ENCODE results near the gene SAT1. TPM values are rescaled to one million over a fixed set of nuclear protein-coding genes. Genes with fewer than 3 reads are reported as not detected.

Gene SAT1
- total and polyA plus RNA-seq, 12 donors: 73.5 to 884 (median 114) TPM

GRCh38 chrX:23783589-23784469 is 856 bp downstream of the SAT1 start:
- ATAC-seq (peak in 4 of 8 donors; percentile 2 to 15 (median 11)), DNase-seq (no peak)
- Histone ChIP-seq H3K36me3 (peaks cover 0 to 20% (median 0%) of the 10 kb centered on the region in 9 donors), H3K4me3 (peak overlapping the region; percentile 57 to 86 (median 78)), H3K4me1 (peaks cover 0 to 34% (median 6%) of the 10 kb centered on the region in 9 donors), H3K27me3 (no peaks in the 10 kb centered on the region), H3K9me3 (peaks cover 0 to 6% (median 0%) of the 10 kb centered on the region in 11 donors), H3K27ac (peak overlapping the region; percentile 83 to 97 (median 94))
- no peak for TF ChIP-seq CTCF (IDR thresholded peaks at IDR 0.05)
- WGBS, 2 donors: 18 to 19% methylated on average over 21 of the region's 21 CpGs
- intact Hi-C loops (cut with DNase I): loop anchor here in 8 of 10 donors (1.0 to 10.0 kb wide), 10 partner anchors 42 to 268 kb away; partner anchors contain the start of genes ACOT9 (in 2 of the 8), APOO (in 1 of the 8), CXorf58 (in 1 of the 8) and EIF2S3 (in 1 of the 8)

DNA sequence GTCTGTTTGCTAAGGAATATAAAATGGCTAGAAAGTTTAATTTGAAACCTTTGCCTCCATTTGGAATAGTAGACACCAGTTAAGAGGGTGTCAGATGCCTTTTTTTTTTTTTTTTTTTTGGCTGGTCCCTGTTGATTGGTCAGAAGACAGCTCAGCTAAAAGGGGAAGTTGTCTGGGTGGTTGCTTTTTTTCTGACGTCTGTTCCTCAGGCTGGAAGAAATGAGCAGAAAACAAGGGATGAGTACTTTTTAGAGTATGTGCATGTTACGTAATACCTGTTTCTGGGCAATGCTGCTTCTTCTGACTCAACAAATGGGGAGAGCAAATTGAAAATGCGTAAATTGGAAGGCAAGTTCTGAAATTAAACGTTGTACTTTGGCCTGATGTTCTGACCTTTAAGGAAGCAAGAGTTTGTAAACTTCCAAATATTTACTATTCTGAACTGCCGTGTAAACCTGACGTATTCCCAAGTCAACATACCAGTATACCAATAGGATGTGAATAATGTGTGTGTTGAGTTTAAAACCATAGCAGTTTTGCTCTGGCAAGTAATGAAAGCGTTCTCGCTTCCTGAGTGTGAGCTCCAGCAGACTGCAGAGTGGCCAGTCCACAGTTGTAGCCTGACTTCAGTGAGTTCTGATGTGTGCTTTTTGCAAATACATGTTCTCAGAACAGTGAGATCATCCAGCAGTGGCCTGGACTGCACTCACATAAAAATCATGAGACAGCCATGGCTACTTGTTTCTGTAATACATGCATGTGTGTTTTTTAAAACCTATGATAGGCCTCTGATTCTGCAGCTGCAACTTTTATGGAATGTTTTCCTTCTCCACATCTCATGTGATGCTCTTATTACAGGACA is 1.7 kb downstream of the SAT1 start:
- H3K4me1 ChIP-seq: peaks cover 0 to 34% (median 6%) of the 10 kb centered on the region in 9 donors
- intact Hi-C loops (cut with DNase I): loop anchor here in 6 of 10 donors (5.0 to 10.0 kb wide), 7 partner anchors 42 to 268 kb away; partner anchors contain the start of genes ACOT9 (in 2 of the 6), APOO (in 1 of the 6), CXorf58 (in 1 of the 6) and EIF2S3 (in 1 of the 6)
- no peaks in the 10 kb centered on the region for H3K27me3 ChIP-seq
- ATAC-seq: no peak
- H3K4me3 ChIP-seq: peak overlapping the region; percentile 7 to 86 (median 78)
- peaks cover 0 to 6% (median 0%) of the 10 kb centered on the region in 11 donors for H3K9me3 ChIP-seq
- 37 to 57% methylated on average over 8 of the region's 8 CpGs for WGBS, 2 donors
- peak overlapping the region; percentile 83 to 97 (median 94) for H3K27ac ChIP-seq
- H3K36me3 ChIP-seq: peaks cover 0 to 20% (median 0%) of the 10 kb centered on the region in 9 donors
- TF ChIP-seq CTCF (IDR thresholded peaks at IDR 0.05): no peak
- no peak for DNase-seq

DNA sequence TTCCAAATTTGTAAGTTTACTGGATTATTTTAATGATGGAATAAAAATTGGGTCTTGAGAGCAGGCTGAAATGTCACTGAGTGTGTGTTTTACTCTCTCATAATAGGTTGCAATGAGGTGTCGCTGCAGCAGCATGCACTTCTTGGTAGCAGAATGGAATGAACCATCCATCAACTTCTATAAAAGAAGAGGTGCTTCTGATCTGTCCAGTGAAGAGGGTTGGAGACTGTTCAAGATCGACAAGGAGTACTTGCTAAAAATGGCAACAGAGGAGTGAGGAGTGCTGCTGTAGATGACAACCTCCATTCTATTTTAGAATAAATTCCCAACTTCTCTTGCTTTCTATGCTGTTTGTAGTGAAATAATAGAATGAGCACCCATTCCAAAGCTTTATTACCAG is 2.6 kb downstream of the SAT1 start:
- H3K27me3 ChIP-seq: no peaks in the 10 kb centered on the region
- 43 to 66% methylated on average over 2 of the region's 2 CpGs for WGBS, 2 donors
- TF ChIP-seq CTCF (IDR thresholded peaks at IDR 0.05): no peak
- peak overlapping the region in 8 of 10 donors; percentile 8 to 97 (median 94) for H3K27ac ChIP-seq
- DNase-seq: no peak
- H3K4me3 ChIP-seq: peak overlapping the region; percentile 7 to 86 (median 78)
- peaks cover 0 to 20% (median 0%) of the 10 kb centered on the region in 9 donors for H3K36me3 ChIP-seq
- intact Hi-C loops (cut with DNase I): loop anchor here in 2 of 10 donors (10.0 kb wide), 2 partner anchors 69 to 119 kb away; partner anchors contain the start of genes APOO (in 1 of the 2) and CXorf58 (in 1 of the 2)
- H3K4me1 ChIP-seq: peaks cover 0 to 34% (median 6%) of the 10 kb centered on the region in 9 donors
- peak in 3 of 8 donors; percentile 19 to 38 (median 33) for ATAC-seq
- peaks cover 0 to 6% (median 0%) of the 10 kb centered on the region in 11 donors for H3K9me3 ChIP-seq
